Measurements from ENCODE around the gene EXOC6. TPM values are rescaled to one million over a fixed set of nuclear protein-coding genes. Genes with fewer than 3 reads are reported as not detected.

Gene EXOC6
- total and polyA plus RNA-seq, 10 of the 15 experiments (the other 5 are each of a cell fraction or from before 2014, with no cell fraction given): 7.6 to 53.8 (median 13.3) TPM

GRCh38 chr10:92946491-92946890, 98.2 kb downstream of the EXOC6 start:
- in situ Hi-C loops (cut with MboI) (no loop called here), intact Hi-C loops (cut with micrococcal nuclease; ENCODE audit: unreplicated experiment) (no loop called here)
- no peaks in the 10 kb centered on the region for H3K9me3 ChIP-seq (replicated peaks; ENCODE audit: control insufficient read depth, insufficient read depth, low read length)
- no peaks in the 10 kb centered on the region for H3K4me1 ChIP-seq (ENCODE audit: control insufficient read depth, insufficient read depth, low read length)
- no TSS peak for BruUV-seq (replicated peaks)
- FAIRE-seq: no peak
- ChIA-PET POLR2A (no interaction called here), RAD21 (ENCODE audit: unreplicated experiment) (no interaction called here), CTCF (interaction anchor here (1.1 kb wide), 1 partner anchor 19 kb away, joined by 3 read pairs; no protein-coding TSS in a partner anchor), SMC1A (ENCODE audit: uncharacterized antibody, unreplicated experiment) (interaction anchor here (0.6 to 1.1 kb wide), 3 partner anchors 12 to 268 kb away, joined by 3 read pairs; no protein-coding TSS in a partner anchor)
- no peak for DNase-seq (ENCODE audit: low read depth, low spot score)
- TF ChIP-seq ETV6 (conservative IDR thresholded peaks at IDR 0.05 in 1 of 2, IDR thresholded peaks at IDR 0.05 in 1 of 2; ENCODE audit: borderline replicate concordance in 1 of 2, low read depth in 1 of 2): no peak
- TF ChIP-seq SMAD5 (IDR thresholded peaks at IDR 0.05; ENCODE audit: low read depth): no peak
- no peak for TF ChIP-seq LARP7 (IDR thresholded peaks at IDR 0.05)
- no peak for TF ChIP-seq CREM (IDR thresholded peaks at IDR 0.05; ENCODE audit: low read depth)
- TF ChIP-seq CBFB (IDR thresholded peaks at IDR 0.05; ENCODE audit: low read depth): no peak
- TF ChIP-seq TBL1XR1 (IDR thresholded peaks at IDR 0.05; ENCODE audit: low read depth, low read length): no peak
- no peak for TF ChIP-seq BACH1 (IDR thresholded peaks at IDR 0.05; ENCODE audit: borderline replicate concordance)
- TF ChIP-seq HCFC1 (IDR thresholded peaks at IDR 0.05; ENCODE audit: low read length): no peak
- TF ChIP-seq HDAC6 (IDR thresholded peaks at IDR 0.05; ENCODE audit: unreplicated experiment): no peak
- no peak for TF ChIP-seq HDAC2 (IDR thresholded peaks at IDR 0.05)
- TF ChIP-seq ZBTB33 (IDR thresholded peaks at IDR 0.05): no peak
- TF ChIP-seq EED (IDR thresholded peaks at IDR 0.05; ENCODE audit: low read depth): no peak
- no peak for TF ChIP-seq BRCA1 (IDR thresholded peaks at IDR 0.05; ENCODE audit: low read depth, low read length)
- no peak for TF ChIP-seq RBBP5 (conservative IDR thresholded peaks at IDR 0.05)
- no peak for TF ChIP-seq MYC (IDR thresholded peaks at IDR 0.05; ENCODE audit: insufficient read depth, insufficient read length, insufficient replicate concordance, low read length, severe bottlenecking)
- no peak for TF ChIP-seq ESRRA (IDR thresholded peaks at IDR 0.05; ENCODE audit: low read length)
- TF ChIP-seq PRDM15 (CRISPR knock-in tag; IDR thresholded peaks at IDR 0.05): no peak
- no peak for TF ChIP-seq RCOR1 (conservative IDR thresholded peaks at IDR 0.05; ENCODE audit: low read depth, low read length)
- H3K36me3 ChIP-seq (ENCODE audit: control insufficient read depth in 2 of 2, insufficient read depth in 2 of 2, low read length in 1 of 2): no peaks in the 10 kb centered on the region
- no peak overlapping the region for H2AFZ ChIP-seq (ENCODE audit: control insufficient read depth, low read depth, low read length)
- 98% methylated on average over 3 of the region's 3 CpGs for WGBS (ENCODE audit: insufficient coverage, insufficient replicate concordance, low lambda C conversion rate, missing lambda C conversion rate)
- no peak for ATAC-seq
- H3K4me3 ChIP-seq: no peak overlapping the region
- no peaks in the 10 kb centered on the region for H3K79me2 ChIP-seq (ENCODE audit: control insufficient read depth, insufficient read depth, low read length)
- no peak overlapping the region for H3K27ac ChIP-seq (ENCODE audit: control insufficient read depth, insufficient read depth)
- no peak overlapping the region for H3K4me2 ChIP-seq (ENCODE audit: control insufficient read depth, insufficient read depth)
- H3K9ac ChIP-seq (ENCODE audit: control insufficient read depth, insufficient read depth, low read length): no peak overlapping the region
- H4K20me1 ChIP-seq (ENCODE audit: control insufficient read depth, insufficient read depth): no peaks in the 10 kb centered on the region
- no peaks in the 10 kb centered on the region for H3K27me3 ChIP-seq (replicated peaks in 1 of 2; ENCODE audit: control insufficient read depth in 2 of 2, insufficient read depth in 2 of 2, low read length in 1 of 2)
